SH-SY5Y (cell line): Measurements from ENCODE around the gene ZNF425.

Source experiments
- GATA2 ChIP-seq: IDR thresholded peaks from 2 replicates; pipeline ENCODE4 v1.6.1; 2011; ENCODE audit warnings: mild to moderate bottlenecking, low read depth, low read length
- GATA3 ChIP-seq: IDR thresholded peaks from 2 replicates; pipeline ENCODE4 v1.6.1; 2011; ENCODE audit warnings: low read depth, mild to moderate bottlenecking, low read length, moderate library complexity

The ZNF425 gene, protein sequence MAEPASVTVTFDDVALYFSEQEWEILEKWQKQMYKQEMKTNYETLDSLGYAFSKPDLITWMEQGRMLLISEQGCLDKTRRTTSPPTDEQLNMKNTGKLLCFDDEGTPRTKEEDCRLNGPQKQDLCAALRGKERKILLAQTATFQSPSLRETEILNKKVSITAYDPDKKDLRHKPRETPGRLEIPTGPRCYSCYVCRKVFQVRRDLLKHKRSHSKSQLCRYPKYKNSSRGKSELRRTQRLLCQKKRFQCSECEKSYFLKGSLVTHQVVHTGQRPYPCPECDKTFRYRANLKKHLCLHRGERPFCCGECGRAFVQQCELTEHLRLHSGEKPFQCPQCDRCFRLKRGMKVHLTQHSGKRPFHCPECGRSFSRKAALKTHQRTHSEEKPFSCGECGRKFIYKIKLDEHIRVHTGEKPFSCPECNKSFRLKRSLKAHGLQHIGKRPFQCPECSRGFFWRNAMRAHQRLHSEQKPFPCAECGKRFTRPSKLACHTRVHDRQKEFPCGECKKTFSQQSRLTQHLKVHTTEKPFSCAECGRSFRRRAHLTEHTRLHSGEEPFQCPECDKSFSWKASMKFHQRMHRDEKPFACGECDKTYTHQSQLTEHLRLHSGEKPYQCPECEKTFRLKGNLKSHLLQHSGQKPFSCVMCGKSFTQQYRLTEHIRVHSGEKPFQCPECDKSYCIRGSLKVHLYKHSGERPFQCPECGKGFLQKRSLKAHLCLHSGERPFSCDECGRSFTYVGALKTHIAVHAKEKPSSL

DNA sequence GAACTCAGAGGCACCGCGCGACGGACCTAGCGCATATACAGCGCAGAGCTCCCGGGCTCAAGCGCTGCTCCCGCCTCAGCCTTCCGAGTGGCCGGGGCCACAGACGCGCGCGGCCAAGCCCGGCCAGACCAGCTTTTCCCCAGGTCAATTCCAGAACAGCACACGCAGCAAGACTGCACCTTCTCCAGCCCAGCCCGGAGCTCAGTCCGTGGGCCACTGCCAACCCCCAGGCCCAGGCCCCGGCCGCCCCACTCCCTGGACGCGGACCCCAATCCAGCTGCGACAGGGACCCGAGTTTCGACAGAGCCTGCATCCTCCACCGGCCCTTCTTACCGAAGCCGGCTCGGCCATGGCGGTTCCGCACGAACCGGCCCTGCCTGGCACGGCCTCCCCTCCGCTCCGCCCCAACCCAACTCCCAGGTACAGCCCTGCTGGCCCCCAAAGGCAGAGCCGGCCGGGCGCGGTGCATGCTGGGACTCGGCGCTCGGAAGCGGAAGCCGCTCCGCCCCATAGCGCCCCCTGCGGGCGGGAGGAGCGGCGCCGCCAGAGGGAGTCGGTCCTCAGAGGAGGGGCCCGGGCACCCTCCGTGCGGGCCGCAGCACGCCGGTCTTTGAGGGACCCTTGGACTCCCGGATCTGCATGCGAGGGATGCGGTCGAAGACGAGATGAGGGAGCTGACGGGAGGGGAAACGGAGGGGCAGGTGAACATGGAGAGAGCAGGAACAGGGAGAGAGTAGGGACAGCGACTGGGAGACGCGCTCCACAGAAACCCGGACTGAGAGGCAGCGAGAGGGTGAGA lies at the start of gene ZNF425:
Gene ZNF425, minus strand, starts transcription at position 462 of the 799 bp plus-strand sequence. Its CDS starts 111 bp downstream, at position 351.
- TF ChIP-seq GATA2 (no peak), GATA3 (no peak)

DNA sequence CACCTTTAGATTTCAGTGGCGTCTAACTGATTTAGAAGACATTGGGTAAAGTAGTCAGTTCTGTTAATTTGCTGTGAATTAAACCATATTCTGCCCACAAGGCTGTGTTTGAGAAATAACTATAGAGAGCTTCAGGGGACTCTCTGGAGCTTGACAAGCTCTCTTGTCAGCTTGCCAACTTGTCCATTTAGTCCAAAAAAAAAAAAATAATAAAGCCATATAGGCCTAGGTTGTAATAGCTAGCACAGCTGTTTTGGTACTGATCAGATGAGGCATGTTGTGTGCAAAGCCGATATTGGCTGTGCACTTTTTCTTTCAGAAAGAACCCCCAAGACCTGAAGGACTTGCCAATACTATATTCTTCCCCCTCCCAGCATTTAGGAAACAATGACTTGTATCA lies 49.0 kb upstream of the ZNF425 start:
- TF ChIP-seq GATA3 (no peak), GATA2 (no peak; the same call in 1 of the 2 replicates)

DNA sequence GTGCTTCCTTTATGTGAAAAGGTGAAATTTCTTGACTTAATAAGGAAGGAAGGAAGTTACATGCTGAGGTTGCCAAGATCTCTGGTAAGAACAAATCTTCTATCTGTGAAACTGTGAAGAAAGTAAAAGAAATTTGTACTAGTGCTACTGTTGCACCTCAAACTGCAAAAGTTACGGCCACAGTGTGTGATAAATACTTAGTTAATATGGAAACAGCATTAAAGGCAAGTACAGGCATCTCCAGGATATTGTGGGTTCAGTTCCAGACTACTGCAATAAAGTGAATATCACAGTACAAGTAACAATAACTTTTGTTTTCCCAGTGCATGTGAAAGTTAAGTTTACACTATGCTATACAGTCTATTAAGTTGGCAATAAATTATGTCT lies 46.4 kb upstream of the ZNF425 start:
- TF ChIP-seq GATA3: no peak
- no peak for TF ChIP-seq GATA2

DNA sequence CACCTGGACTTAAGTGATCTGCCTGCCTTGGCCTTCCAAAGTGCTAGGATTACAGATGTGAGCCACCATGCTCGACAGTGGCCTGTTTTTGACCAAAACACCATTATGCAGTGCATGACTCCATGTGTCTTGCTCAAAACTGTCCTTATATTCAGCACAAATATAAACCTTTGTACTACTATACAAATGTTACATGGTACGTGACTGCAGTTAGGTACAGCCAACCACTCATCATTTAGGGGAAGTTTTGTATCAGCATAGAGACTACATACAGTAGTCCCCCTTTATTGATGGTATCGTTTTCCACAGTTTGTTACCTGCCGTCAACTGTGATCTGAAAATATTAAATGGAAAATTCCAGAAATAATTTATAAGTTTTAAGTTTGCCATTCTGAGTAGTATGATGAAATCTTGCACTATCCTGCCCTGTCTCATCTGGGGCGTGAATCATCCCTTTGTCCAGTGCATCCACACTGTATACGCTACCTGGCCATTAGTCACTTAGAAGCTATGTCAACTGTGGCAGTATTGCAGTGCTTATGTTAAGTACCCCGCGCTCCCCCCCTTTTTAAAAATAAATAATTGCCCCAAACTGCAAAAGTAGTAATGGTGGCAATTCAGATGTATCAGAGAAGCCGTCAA lies 45.9 kb upstream of the ZNF425 start:
- no peak for TF ChIP-seq GATA2
- no peak for TF ChIP-seq GATA3

DNA sequence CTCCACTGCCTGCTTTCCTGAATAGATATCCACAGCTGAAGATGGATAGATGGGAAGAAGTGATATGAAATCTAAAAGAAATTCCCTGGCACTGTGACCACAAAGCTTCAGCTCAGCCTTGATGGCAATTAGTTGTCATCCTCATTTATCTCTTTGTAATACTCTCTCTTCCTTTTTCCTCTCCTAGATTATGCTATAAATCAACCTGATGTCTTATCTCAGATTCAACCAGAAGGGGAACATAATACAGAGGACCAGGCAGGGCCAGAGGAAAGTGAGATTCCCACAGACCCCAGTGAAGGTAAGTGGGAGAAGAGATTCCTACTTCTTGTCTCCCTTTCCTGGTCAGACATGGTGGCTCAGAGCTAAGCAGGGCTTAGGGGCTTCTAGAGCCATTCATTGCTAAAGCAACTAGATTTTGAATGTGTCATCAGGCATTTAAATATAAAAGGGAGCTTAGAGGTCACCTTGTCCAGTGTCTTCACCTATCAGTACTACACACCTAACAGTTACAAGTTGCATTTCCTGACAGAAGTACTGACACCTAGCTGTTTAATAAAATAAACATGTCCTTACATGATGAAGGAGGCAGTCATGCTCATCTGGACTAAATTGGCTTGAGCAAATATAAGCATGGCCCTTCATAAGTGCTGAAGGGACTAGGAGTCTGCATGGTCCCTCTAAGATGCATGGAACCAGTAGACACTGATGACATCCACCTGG lies 40.7 kb upstream of the ZNF425 start:
- TF ChIP-seq GATA3 (no peak), GATA2 (no peak)

DNA sequence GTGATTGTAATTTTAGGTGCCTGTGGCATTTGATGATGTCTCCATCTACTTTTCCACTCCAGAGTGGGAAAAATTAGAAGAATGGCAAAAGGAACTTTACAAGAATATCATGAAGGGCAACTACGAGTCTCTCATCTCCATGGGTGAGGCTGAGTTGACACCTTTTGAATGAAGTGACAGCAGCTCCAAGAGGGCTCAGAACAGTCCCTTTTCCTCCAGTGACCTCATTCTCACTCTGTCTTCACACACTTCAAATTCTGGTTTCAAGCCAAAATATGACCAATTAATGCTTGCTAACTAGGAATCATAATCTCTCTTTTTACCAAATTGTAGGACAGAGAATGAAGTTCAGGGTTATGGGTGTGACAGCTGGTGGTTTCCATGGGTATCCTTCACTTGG lies 40.0 kb upstream of the ZNF425 start:
- TF ChIP-seq GATA3 (no peak), GATA2 (no peak)

DNA sequence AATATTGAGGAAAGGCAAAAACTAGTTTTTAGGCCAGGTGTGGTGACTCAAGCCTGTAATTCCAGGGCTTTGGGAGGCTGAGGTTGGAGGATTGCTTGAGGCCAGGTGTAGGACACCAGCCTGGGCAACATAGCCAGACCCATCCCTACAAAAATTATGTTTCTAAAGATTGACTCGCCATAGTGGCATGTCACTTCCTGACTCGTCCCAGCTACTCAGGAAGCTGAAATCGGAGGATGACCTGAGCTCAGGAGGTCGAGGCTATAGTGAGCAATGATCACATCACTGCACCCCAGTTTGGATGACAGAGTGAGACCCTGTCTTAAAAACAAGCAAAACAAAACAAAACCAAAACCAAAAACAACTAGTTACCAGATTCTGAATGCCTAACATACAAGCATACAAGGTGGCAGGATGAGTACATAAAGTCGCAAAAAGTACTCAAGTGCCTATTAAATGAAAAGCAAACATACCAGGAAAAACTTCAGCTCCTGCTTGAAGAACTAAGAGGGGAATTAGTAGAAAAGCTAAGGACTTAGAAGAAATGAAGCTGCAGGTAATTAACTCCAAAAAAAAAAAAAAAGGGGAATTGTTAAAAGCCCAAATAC lies 35.2 kb upstream of the ZNF425 start:
- TF ChIP-seq GATA3 (no peak), GATA2 (no peak)

DNA sequence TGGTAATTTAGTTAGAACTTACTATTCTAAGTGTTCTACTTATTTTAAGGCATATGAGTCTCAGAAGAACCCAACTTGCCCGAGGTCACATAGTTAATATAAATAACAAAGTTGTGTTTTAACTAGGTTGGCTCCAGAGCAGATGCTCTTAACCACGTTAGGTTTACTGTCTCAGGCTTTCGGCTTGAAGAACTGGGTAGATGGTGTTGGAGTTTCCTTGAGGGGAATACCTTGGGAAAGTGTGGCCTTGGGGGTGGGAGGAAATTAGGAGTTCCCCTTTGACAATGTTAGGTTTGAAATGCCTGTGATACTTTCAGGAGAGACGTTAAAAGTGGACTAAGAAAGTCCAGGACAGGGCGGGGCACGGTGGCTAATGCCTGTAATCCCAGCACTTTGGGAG lies 30.8 kb upstream of the ZNF425 start:
- TF ChIP-seq GATA3 (no peak), GATA2 (no peak)

DNA sequence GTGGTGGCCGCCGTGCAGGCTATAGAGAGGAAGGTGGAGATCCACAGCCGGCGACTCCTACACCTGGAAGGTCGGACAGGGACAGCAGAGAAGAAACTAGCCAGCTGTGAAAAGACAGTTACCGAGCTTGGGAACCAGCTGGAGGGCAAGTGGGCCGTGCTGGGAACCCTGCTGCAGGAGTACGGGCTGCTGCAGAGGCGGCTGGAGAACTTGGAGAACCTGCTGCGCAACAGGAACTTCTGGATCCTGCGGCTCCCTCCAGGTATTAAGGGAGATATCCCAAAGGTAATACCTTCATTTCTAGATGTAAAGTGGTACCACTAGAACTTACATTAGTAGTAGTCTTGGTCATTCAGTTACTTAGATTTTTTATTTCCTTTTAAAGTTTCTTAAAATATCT lies 27.9 kb upstream of the ZNF425 start:
- TF ChIP-seq GATA2: no peak
- no peak for TF ChIP-seq GATA3

DNA sequence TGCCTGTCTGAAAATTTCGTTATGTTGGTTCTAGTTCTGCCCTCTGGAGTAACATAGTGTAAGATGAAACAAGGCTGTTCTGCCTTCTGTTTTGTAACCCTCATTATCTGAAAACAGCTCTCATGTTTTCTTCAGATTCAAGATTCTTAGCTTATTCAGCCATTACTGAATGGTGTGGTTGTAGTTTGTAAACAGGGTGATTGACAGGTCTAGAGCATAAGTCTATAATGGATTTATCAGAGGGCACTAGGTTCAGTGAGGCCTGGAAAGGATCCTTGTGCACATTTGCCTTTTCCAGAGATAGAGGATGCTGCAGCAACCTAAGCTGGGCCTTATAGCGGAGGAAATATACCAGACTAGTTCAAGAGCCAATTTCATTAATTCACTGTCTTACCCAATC lies 27.2 kb upstream of the ZNF425 start:
- TF ChIP-seq GATA3: no peak
- TF ChIP-seq GATA2: no peak

DNA sequence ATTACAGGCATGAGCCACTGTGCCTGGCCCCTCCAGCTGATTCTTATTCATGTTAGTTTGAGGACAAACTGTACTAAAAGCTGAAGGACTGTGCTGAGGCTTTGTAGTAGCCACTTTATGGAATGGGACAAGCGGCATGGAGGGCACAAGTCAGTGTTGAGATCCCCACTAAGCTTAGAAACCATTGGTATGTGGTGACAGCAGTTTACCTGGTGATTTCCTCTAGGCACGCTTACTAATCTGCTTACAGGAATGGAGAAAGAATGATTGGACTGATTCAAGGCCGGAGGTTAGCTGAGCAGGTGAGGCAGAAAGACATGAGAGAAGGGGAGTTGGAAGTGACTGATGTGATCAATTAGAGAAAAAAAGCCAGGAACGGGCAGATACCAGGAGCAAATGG lies 24.9 kb upstream of the ZNF425 start:
- no peak for TF ChIP-seq GATA3
- no peak for TF ChIP-seq GATA2

DNA sequence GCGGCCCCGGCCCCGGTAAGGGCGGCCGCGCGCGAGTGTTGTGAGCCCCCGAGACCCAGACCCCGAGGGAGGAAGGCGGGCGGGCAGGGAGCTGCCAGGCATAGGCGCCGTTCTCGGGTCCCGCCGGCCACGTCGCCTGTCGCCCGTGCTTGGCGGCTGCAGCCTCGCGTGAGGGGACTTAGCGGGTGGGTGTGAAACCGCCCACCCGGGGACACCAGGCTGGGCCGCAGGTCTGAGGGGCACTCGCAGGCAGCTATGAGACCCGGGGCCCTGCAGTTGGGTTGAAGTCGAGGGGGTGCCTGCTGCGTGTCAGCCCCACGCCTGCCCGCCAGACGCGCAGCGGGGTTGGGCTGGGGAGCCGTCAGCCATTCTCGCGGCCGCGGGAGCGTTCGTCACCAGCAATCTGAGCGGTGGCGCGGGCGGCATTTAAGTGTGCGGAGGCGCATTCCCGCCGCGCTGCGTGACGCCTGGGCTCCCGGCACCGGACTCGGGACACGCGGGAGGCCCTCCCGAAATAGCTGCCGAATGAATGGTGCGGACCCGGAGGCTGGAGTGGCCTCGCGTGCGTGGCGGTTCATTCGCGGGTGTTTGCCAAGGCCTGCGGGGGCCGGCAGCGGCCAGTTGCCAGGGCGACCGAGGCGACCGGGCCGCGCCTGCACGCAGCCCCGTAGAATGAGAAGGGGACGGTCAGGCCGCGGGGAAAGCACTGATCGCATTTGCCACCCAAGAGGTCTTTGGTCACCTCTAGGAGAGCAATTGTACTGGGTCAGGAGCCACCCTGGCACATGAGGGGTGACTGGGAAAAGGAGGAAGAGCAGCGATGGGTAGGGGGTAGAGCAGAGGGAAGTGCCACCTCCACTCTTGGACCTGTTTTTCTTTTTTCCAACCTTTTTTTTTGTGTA lies 21.9 kb upstream of the ZNF425 start:
- TF ChIP-seq GATA3: no peak
- no peak for TF ChIP-seq GATA2
